ENCODE measurements around the gene MAP2K3. TPM values are rescaled to one million over a fixed set of nuclear protein-coding genes. Genes with fewer than 3 reads are reported as not detected.

Gene MAP2K3
- total RNA-seq, 1 donor from 2014 or later = 68.3 TPM

DNA sequence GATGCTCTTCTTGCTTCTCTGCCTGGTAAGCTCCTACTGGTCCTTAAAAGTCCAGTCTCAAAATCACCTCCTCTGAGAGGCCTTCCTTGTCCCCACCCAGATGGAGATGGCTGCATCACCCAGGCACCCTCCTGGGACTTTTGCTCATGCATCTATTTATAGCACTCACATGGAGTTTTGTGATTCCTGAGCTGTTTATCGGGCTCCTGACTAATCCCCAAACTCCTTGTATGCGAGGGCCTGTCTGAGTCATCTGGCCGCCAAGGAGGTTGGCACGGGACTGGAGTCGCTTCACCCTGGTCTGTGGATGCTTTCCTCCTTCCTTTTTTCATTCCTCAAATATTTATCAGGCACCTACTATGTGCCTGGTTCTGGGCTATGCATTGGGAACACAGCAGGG, 2.3 kb upstream of the MAP2K3 start:
- H3K4me1 ChIP-seq = peaks cover 34% of the 10 kb centered on the region
- no peak overlapping the region for H3K27ac ChIP-seq
- ATAC-seq = no peak

DNA sequence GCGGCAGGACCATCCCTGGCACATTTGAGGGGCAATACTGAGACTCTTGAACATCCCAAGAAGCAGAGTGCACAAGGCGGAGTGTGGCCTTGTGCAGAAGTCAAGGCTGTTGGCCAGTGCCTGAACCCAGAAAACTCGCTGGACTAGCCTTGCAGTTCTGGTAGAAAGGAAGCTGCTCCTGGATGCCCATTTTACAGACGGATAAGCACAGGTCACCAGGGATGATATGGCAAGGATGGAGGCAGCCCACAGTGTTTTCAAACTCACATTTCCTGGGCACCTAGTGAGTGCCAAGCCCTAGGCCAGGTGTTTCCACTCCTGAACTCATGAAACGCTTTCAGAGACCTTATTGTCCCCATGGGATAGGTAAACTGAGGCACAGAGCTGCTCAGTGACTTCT, 1.7 kb upstream of the MAP2K3 start:
- Histone ChIP-seq H3K4me3 (no peak overlapping the region), H3K36me3 (no peaks in the 10 kb centered on the region), H3K27me3 (no peaks in the 10 kb centered on the region), H3K4me1 (peaks cover 39% of the 10 kb centered on the region), H3K9me3 (no peaks in the 10 kb centered on the region), H3K27ac (no peak overlapping the region)
- TF ChIP-seq, protein P1, sequence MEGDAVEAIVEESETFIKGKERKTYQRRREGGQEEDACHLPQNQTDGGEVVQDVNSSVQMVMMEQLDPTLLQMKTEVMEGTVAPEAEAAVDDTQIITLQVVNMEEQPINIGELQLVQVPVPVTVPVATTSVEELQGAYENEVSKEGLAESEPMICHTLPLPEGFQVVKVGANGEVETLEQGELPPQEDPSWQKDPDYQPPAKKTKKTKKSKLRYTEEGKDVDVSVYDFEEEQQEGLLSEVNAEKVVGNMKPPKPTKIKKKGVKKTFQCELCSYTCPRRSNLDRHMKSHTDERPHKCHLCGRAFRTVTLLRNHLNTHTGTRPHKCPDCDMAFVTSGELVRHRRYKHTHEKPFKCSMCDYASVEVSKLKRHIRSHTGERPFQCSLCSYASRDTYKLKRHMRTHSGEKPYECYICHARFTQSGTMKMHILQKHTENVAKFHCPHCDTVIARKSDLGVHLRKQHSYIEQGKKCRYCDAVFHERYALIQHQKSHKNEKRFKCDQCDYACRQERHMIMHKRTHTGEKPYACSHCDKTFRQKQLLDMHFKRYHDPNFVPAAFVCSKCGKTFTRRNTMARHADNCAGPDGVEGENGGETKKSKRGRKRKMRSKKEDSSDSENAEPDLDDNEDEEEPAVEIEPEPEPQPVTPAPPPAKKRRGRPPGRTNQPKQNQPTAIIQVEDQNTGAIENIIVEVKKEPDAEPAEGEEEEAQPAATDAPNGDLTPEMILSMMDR (IDR thresholded peaks at IDR 0.05) = no peak
- intact Hi-C loops (cut with DNase I) = no loop called here
- ATAC-seq (no peak), DNase-seq (no peak)

More for the DNA sequence above, 2.3 kb upstream of the MAP2K3 start:
- intact Hi-C loops (cut with DNase I) = no loop called here
- TF ChIP-seq, protein P1 (IDR thresholded peaks at IDR 0.05) = no peak
- Histone ChIP-seq H3K4me3 (no peak overlapping the region), H3K36me3 (no peaks in the 10 kb centered on the region), H3K9me3 (no peaks in the 10 kb centered on the region), H3K27me3 (no peaks in the 10 kb centered on the region)
- no peak for DNase-seq

DNA sequence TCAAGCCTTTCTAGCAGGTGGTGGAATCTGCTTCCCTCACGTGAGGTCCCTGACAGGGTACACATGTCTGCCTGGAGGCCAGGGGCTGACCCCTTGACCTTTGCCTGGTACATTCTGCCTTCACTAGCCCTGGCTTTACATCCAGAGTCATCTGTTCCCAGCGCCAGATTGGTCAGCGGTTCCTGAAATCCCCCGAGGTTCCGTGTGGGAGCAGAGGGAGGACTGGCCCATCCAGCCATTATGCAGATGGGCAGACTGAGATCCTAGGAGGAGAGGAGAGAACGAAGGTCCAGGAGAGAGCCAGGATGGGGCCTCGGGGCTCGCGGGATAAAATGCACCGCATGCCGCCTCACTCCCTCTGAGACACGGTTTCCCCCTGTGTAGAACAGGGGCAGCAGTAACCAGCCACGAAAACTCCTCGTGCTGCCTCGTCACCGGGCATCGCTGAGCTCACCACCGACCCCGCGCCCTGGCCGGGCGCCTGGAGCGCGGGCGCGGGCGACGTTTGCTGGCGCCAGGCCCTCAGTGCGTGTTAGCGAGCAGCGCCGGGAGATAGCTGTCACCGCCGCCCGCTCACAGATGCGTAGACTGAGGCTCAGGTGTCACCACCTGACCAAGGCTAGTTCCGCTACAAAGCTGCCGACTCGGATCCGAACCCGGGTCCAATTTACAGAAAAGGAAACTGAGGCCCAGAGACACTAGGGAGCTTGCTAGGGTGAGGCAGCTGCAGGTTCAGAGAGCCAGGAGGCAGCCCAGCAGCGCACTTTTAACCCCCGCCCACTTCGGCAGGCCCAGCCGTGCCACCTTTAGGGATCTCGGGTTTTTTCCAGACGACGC, 811 bp upstream of the MAP2K3 start:
- H3K4me1 ChIP-seq = peaks cover 42% of the 10 kb centered on the region
- no peak for ATAC-seq
- peak overlapping the region; percentile 70 for H3K27ac ChIP-seq
- TF ChIP-seq, protein P1 (IDR thresholded peaks at IDR 0.05) = no peak
- intact Hi-C loops (cut with DNase I) = no loop called here
- no peaks in the 10 kb centered on the region for H3K9me3 ChIP-seq
- no peak for DNase-seq
- no peaks in the 10 kb centered on the region for H3K27me3 ChIP-seq
- H3K4me3 ChIP-seq = peak overlapping the region; percentile 92
- H3K36me3 ChIP-seq = no peaks in the 10 kb centered on the region

DNA sequence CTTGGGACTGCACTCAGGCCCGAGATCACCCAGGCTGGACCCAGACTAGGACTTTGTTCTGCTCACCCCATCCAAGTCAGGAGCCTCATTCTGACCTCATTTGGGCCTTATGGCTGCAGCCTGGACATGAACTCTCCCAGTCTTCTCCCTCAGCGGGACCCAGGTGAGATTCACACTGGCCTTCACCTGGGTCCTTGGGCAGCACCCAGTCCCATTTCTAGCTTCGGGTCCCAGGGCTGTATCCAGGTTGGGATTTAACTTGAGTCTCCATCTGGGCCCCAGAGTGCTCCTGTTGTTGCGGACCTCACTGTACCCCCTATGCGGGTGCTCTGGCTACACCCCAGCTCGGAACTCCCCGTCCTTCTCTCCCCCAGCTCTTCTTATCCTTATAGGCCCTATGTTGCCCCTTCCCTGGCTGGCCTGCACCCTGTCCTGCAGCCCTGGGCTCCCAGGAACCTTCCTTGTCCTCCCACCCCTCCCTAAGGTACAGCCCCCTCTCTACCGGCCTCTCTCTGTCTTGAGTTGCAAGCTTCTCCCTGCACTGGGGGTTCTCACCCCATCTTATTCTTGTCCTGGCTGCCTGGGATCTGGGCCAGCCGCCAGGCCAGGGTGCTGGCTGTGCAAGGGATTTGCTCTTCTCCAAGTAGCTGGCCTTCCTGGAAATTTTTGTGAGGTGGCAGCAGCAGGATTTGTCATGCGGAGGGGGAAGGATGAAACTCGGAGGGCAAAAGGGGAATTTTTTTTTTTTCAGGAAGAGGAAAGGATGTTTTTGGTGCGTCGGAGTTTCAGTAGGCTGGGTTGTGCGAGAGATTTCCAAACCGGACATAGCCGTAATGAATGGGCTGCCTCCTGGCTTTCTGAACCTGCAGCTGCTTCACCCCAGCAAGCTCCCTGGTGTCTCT, 904 bp downstream of the MAP2K3 start:
- Histone ChIP-seq H3K9me3 (no peaks in the 10 kb centered on the region), H3K4me3 (peak overlapping the region; percentile 92), H3K27ac (peak overlapping the region; percentile 86), H3K27me3 (no peaks in the 10 kb centered on the region), H3K4me1 (peaks cover 47% of the 10 kb centered on the region), H3K36me3 (no peaks in the 10 kb centered on the region)
- DNase-seq = peak; percentile 70
- intact Hi-C loops (cut with DNase I) = no loop called here
- TF ChIP-seq, protein P1 (IDR thresholded peaks at IDR 0.05) = no peak
- ATAC-seq = no peak

DNA sequence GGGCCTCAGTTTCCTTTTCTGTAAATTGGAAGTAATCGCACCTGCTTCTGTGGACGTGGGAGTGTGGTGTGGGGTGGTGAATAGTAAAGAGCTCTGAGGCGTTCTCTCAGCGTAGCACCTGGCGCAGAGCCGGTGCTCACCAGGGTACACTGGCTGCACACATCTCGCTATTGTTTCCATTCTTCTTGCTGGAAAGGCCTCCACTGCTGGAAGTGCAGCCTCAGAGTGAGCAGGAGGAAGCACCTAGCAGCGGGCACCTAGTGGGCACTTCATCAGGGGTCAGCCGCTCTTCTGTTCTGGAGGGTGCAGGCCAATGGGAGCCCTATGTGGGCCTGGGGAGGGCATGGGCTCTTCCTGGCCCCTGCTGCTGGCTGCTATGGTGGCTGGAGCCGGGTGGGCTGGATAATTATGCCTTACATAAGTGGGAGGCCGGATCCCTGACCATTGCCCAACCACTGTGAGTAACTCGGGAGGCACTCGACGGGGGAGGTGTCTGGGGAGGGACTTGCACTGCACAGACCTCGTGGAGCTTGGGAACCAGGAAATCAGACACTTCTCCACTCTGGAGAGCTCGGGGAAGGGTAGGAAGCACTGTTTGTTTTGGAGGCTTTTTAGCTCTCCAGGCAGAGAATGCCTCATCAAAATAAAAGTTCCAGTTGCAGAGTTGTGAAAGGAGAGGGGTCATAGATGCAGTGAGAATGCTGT, 1.7 kb downstream of the MAP2K3 start:
- TF ChIP-seq, protein P1 (IDR thresholded peaks at IDR 0.05) = no peak
- DNase-seq (peak; percentile 95), ATAC-seq (peak; percentile 64)

More for the DNA sequence above, 1.7 kb downstream of the MAP2K3 start:
- Histone ChIP-seq H3K4me3 (peak overlapping the region; percentile 92), H3K4me1 (peaks cover 47% of the 10 kb centered on the region), H3K9me3 (no peaks in the 10 kb centered on the region), H3K36me3 (no peaks in the 10 kb centered on the region), H3K27me3 (no peaks in the 10 kb centered on the region), H3K27ac (peak overlapping the region; percentile 86)
- intact Hi-C loops (cut with DNase I) = no loop called here

Data from upper lobe of right lung (tissue), 1 donor.